Left hindlimb (tissue), 1 donor: ENCODE measurements around the gene CCDC92.
"Not testable (repeated sequence)": the region's sequence is repeated elsewhere in the genome, so short reads cannot be mapped to it uniquely, and the experiment has no call there.

ENCODE experiments used
- DNase-seq: peaks from one replicate; pipeline ENCODE4 v3.0.0-alpha.2; 2018

The CCDC92 gene

GRCh38 chr12:123935956-123936355, 36.7 kb downstream of the CCDC92 start:
- DNase-seq, result no peak

GRCh38 chr12:123934829-123935228, 37.8 kb downstream of the CCDC92 start:
- no peak for DNase-seq

GRCh38 chr12:123934016-123934620, 38.5 kb downstream of the CCDC92 start:
- no peak for DNase-seq

- no peak for DNase-seq
Observed at GRCh38 chr12:123933214-123933613, 39.4 kb downstream of the CCDC92 start.

- no peak for DNase-seq
Observed at GRCh38 chr12:123931686-123932321, 40.8 kb downstream of the CCDC92 start.

GRCh38 chr12:123929946-123930583, 42.6 kb downstream of the CCDC92 start:
- DNase-seq, result no peak

GRCh38 chr12:123928897-123929296, 43.7 kb downstream of the CCDC92 start:
- DNase-seq, result no peak

- no peak for DNase-seq
Observed at GRCh38 chr12:123928274-123928865, 44.3 kb downstream of the CCDC92 start.

GRCh38 chr12:123924539-123924938, 48.1 kb downstream of the CCDC92 start:
- no peak for DNase-seq

- no peak for DNase-seq
Observed at GRCh38 chr12:123923927-123924326, 48.7 kb downstream of the CCDC92 start.

GRCh38 chr12:123923038-123923437, 49.6 kb downstream of the CCDC92 start:
- no peak for DNase-seq

- DNase-seq, result no peak
Observed at GRCh38 chr12:123919980-123920360, 52.7 kb downstream of the CCDC92 start.

GRCh38 chr12:123917337-123917850, 55.2 kb downstream of the CCDC92 start:
- DNase-seq, result no peak

GRCh38 chr12:123916729-123917128, 55.9 kb downstream of the CCDC92 start:
- DNase-seq, result no peak

GRCh38 chr12:123914726-123915333, 57.8 kb downstream of the CCDC92 start:
- no peak for DNase-seq

- DNase-seq, result no peak
Observed at GRCh38 chr12:123912415-123913380, 59.9 kb downstream of the CCDC92 start.

GRCh38 chr12:123911672-123912409, 60.8 kb downstream of the CCDC92 start:
- not testable (repeated sequence) for DNase-seq

GRCh38 chr12:123910761-123911193, 61.9 kb downstream of the CCDC92 start:
- no peak for DNase-seq

- DNase-seq, result no peak
Observed at GRCh38 chr12:123910057-123910456, 62.6 kb downstream of the CCDC92 start.

GRCh38 chr12:123908884-123909725, 63.5 kb downstream of the CCDC92 start:
- DNase-seq, result no peak
